ENCODE measurements around the gene MARCHF9. TPM values are rescaled to one million over a fixed set of nuclear protein-coding genes. Genes with fewer than 3 reads are reported as not detected.

MARCHF9 gene
- total RNA-seq, 1 donor from 2014 or later, result 34.3 TPM

GRCh38 chr12:57735198-57735855 is 19.6 kb upstream of the MARCHF9 start:
- Mint-ChIP-seq H3K4me3 (ENCODE audit: low read depth) (no peak overlapping the region), H3K27me3 (peaks cover 80% of the 10 kb centered on the region), H3K27ac (no peak overlapping the region), H3K36me3 (ENCODE audit: insufficient read depth) (no peaks in the 10 kb centered on the region), H3K9me3 (ENCODE audit: low read depth) (no peaks in the 10 kb centered on the region), H3K4me1 (ENCODE audit: low read depth) (peaks cover 21% of the 10 kb centered on the region)
- no peak for TF ChIP-seq CTCF (IDR thresholded peaks at IDR 0.05; ENCODE audit: unreplicated experiment)
- DNase-seq (ENCODE audit: low spot score, unreplicated experiment), result no peak

GRCh38 chr12:57735952-57736740 is 18.8 kb upstream of the MARCHF9 start:
- Mint-ChIP-seq H3K36me3 (ENCODE audit: insufficient read depth) (no peaks in the 10 kb centered on the region), H3K27ac (no peak overlapping the region), H3K9me3 (ENCODE audit: low read depth) (no peaks in the 10 kb centered on the region), H3K27me3 (peaks cover 80% of the 10 kb centered on the region), H3K4me1 (ENCODE audit: low read depth) (peaks cover 21% of the 10 kb centered on the region), H3K4me3 (ENCODE audit: low read depth) (peak overlapping the region; percentile 59)
- TF ChIP-seq CTCF (IDR thresholded peaks at IDR 0.05; ENCODE audit: unreplicated experiment), result no peak
- no peak for DNase-seq (ENCODE audit: low spot score, unreplicated experiment)

GRCh38 chr12:57736741-57737466 is 18.0 kb upstream of the MARCHF9 start:
- Mint-ChIP-seq H3K27ac (no peak overlapping the region), H3K36me3 (ENCODE audit: insufficient read depth) (no peaks in the 10 kb centered on the region), H3K9me3 (ENCODE audit: low read depth) (no peaks in the 10 kb centered on the region), H3K4me1 (ENCODE audit: low read depth) (peaks cover 21% of the 10 kb centered on the region), H3K27me3 (peaks cover 80% of the 10 kb centered on the region), H3K4me3 (ENCODE audit: low read depth) (peak overlapping the region; percentile 59)
- no peak for TF ChIP-seq CTCF (IDR thresholded peaks at IDR 0.05; ENCODE audit: unreplicated experiment)
- no peak for DNase-seq (ENCODE audit: low spot score, unreplicated experiment)

GRCh38 chr12:57737467-57738460 is 17.1 kb upstream of the MARCHF9 start:
- Mint-ChIP-seq H3K27ac (no peak overlapping the region), H3K36me3 (ENCODE audit: insufficient read depth) (no peaks in the 10 kb centered on the region), H3K27me3 (peaks cover 78% of the 10 kb centered on the region), H3K4me3 (ENCODE audit: low read depth) (no peak overlapping the region), H3K4me1 (ENCODE audit: low read depth) (peaks cover 21% of the 10 kb centered on the region), H3K9me3 (ENCODE audit: low read depth) (no peaks in the 10 kb centered on the region)
- no peak for DNase-seq (ENCODE audit: low spot score, unreplicated experiment)
- TF ChIP-seq CTCF (IDR thresholded peaks at IDR 0.05; ENCODE audit: unreplicated experiment), result peak; percentile 31
